Kidney epithelial cell (primary cell): ENCODE results near the gene TNFRSF25. TPM values are rescaled to one million over a fixed set of nuclear protein-coding genes. Genes with fewer than 3 reads are reported as not detected.

ENCODE experiments used
- DNase-seq: peaks from one replicate; pipeline ENCODE4 v3.0.0-alpha.2; 2010; ENCODE audit warnings: low read depth
- H3K27me3 ChIP-seq: 2 replicates; pipeline ENCODE4 v1.6.0; 2011; ENCODE audit warnings: low read length; ENCODE audit not compliant: control insufficient read depth, insufficient read depth
- H3K36me3 ChIP-seq: 2 replicates; pipeline ENCODE4 v1.5.1; 2011; ENCODE audit warnings: low read length; ENCODE audit not compliant: control insufficient read depth, insufficient read depth
- H3K4me3 ChIP-seq: 2 replicates; pipeline ENCODE4 v1.5.1; 2011; ENCODE audit warnings: low read depth, mild to moderate bottlenecking, control low read depth, low read length
- total RNA-seq: library from RNA; depleted of rRNA; stranded (reverse); fragments of >200 nt; gene quantifications from 2 replicates; pipeline ENCODE4 v1.2.3, GENCODE V29; 2015
- TF ChIP-seq, protein P1 (sequence below): IDR thresholded peaks from 2 replicates; pipeline ENCODE4 v1.5.1; 2011; ENCODE audit warnings: mild to moderate bottlenecking, moderate library complexity, low read length, control low read depth, inconsistent platforms; ENCODE audit not compliant: insufficient read depth, poor library complexity, severe bottlenecking

The TNFRSF25 gene, protein sequence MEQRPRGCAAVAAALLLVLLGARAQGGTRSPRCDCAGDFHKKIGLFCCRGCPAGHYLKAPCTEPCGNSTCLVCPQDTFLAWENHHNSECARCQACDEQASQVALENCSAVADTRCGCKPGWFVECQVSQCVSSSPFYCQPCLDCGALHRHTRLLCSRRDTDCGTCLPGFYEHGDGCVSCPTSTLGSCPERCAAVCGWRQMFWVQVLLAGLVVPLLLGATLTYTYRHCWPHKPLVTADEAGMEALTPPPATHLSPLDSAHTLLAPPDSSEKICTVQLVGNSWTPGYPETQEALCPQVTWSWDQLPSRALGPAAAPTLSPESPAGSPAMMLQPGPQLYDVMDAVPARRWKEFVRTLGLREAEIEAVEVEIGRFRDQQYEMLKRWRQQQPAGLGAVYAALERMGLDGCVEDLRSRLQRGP
- total RNA-seq: 18.2 and 20.2 TPM in 2 replicates

DNA sequence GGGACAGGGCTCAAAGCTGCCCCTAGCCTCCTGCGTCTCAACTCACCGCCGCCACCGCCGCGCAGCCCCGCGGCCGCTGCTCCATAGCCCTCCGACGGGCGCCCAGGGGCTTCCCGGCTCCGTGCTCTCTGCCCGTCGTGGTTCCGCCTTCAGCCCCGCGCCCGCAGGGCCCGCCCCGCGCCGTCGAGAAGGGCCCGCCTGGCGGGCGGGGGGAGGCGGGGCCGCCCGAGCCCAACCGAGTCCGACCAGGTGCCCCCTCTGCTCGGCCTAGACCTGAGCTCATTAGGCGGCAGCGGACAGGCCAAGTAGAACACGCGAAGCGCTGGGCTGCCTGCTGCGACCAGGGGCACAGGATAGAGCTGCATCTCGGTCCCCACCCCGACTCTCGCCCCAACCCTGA lies at the start of gene TNFRSF25:
Gene TNFRSF25, minus strand, starts transcription at position 151 of the 400 bp plus-strand sequence. Its CDS starts 66 bp downstream, at position 85.
- peaks cover 7% of the 10 kb centered on the region for H3K36me3 ChIP-seq
- H3K4me3 ChIP-seq: no peak within 1 kb of the TSS
- peaks cover 3% of the 10 kb centered on the region for H3K27me3 ChIP-seq
- TF ChIP-seq, protein P1, sequence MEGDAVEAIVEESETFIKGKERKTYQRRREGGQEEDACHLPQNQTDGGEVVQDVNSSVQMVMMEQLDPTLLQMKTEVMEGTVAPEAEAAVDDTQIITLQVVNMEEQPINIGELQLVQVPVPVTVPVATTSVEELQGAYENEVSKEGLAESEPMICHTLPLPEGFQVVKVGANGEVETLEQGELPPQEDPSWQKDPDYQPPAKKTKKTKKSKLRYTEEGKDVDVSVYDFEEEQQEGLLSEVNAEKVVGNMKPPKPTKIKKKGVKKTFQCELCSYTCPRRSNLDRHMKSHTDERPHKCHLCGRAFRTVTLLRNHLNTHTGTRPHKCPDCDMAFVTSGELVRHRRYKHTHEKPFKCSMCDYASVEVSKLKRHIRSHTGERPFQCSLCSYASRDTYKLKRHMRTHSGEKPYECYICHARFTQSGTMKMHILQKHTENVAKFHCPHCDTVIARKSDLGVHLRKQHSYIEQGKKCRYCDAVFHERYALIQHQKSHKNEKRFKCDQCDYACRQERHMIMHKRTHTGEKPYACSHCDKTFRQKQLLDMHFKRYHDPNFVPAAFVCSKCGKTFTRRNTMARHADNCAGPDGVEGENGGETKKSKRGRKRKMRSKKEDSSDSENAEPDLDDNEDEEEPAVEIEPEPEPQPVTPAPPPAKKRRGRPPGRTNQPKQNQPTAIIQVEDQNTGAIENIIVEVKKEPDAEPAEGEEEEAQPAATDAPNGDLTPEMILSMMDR: no peak
- no peak for DNase-seq

DNA sequence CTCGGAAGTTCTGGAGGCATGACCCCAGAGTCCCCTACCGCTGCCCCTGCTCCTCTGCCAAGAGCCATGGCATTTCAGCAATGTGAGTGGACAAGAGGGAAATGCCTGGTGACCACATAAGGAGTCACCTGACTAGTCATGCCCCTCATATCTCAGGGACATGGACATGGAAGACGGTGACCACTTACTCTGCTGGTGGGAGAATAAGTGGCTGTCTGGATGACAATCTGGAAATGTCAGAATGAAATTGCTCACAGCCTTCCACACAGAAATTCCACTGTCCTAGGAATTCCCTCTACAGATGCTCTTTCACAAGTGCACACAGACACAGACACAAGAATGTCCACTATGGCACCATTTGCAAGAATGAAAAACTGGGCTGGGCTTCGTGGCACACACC lies 49.8 kb upstream of the TNFRSF25 start:
- no peak for DNase-seq
- Histone ChIP-seq H3K36me3 (no peaks in the 10 kb centered on the region), H3K4me3 (no peak overlapping the region), H3K27me3 (no peaks in the 10 kb centered on the region)
- TF ChIP-seq, protein P1: no peak

DNA sequence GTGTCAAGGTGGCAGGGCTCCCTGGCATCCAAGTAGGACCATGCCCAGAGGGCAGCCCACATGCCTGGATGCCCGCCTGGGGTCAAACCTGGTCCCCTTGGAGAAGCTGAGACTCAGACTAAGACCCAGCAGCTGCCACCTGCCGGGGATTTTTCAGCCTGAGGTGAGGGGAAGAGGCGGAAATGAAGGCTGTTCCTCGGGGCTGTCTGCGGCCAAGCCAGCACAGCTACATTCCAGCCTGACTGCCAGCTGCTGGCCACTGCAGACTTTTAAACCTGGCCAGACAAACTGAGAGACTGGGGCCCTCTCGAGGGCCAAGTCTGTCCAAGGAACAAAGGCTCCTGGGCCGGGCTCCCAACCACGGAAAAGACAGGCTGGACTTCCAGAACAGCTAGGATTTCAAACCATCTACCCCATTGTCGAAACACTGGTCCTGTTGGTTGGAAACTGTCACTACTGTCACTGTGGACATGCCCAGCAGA lies 47.4 kb upstream of the TNFRSF25 start:
- DNase-seq: no peak
- TF ChIP-seq, protein P1: no peak
- Histone ChIP-seq H3K4me3 (no peak overlapping the region), H3K27me3 (peaks cover 4% of the 10 kb centered on the region), H3K36me3 (no peaks in the 10 kb centered on the region)

DNA sequence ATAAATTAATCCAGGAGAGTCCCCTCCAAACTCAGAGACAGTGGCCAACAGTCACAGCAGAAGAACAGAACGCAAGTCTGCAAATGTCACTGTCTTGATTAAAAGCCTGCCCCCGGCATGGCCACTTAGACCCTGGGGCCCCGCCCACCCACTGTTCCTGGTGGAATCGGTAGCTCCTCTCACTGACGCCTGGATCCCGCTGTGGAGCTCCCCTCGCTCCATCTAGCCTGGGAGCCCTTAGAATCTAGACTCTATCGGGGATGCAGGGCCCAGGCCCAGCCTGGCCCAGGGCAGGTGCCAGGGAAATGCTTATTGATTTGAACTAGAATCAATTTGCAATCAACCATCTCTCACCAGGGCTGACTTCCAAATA lies 46.9 kb upstream of the TNFRSF25 start:
- Histone ChIP-seq H3K36me3 (no peaks in the 10 kb centered on the region), H3K4me3 (no peak overlapping the region), H3K27me3 (peaks cover 4% of the 10 kb centered on the region)
- TF ChIP-seq, protein P1: no peak
- no peak for DNase-seq

DNA sequence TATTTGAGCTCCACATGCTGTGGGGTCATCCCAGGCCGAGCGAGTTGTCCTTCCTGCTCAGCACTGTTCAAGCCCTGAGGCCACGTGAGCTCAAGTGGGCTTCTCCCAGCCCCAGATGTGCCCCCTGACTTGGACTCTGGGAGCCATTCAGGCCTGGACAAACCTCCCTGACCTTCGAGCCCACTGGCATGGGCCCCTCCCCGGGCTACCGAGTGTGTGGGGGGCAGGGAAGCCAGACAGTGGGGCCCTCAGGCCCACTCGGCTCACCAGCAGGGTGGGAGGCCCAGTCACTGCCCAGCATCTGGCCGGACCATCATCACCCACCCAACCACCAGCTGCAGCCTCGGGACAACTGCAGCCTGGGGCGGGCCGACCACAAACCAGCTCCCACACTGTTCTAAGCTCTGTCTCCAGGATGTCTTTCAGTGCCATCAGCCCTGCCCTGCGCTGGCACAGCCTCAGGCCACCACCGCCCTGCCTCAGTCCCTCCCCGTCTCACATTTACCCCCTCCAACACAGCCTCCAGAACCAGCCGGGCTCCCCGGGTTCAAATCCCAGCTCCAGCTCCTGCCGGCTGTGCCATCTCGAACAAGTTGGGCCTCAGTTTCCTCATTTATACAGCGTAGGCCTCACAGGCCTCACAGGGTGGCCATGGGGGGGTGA lies 46.4 kb upstream of the TNFRSF25 start:
- Histone ChIP-seq H3K36me3 (no peaks in the 10 kb centered on the region), H3K27me3 (peaks cover 6% of the 10 kb centered on the region), H3K4me3 (no peak overlapping the region)
- no peak for DNase-seq
- TF ChIP-seq, protein P1: no peak
